ENCODE measurements around the gene TRAPPC1. TPM values are rescaled to one million over a fixed set of nuclear protein-coding genes. Genes with fewer than 3 reads are reported as not detected.
A peak's percentile ranks its signal among the peaks of the same experiment; 100 is the strongest.

The TRAPPC1 gene
- total and polyA plus RNA-seq, 2 of the 8 experiments (the other 6 are each of a cell fraction or from before 2014, with no cell fraction given): 114 to 170 TPM

DNA sequence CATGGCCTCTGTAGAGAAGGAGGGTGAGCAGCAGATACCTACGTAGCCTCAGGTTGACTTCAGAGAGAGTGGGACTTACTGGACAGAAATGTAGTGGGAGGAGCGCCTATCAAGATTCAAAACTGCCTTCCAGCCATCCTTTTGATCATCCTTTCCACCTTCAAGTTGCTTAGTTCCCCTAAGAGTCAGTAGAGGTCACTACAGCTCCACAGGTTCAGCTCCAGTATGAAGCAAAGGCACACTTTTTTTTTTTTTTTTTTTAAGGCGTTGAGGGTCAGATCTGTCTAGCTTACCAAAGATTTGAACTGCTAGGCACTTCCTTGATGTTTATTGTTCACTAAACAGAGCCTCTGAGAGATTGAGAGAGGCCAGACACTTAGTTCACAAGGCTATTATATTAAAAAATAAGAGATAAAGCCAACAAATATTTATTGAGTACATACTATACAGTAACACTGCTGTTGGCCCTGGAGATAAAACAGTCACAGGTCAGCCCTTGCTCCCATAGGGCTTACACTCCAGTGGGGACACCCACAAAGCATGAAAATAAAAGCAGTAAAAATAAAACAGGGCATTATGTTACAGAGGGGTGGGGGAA is 18.7 kb downstream of the TRAPPC1 start:
- no peak overlapping the region for H3K27ac ChIP-seq (ENCODE audit: low read depth, low read length)
- no peak overlapping the region for H2AFZ ChIP-seq (ENCODE audit: low read length)
- WGBS, 2 experiments (ENCODE audit: extremely low coverage in 1 of 2, insufficient coverage in 1 of 2, insufficient read length in 1 of 2, insufficient replicate concordance in 2 of 2, low coverage in 1 of 2, low lambda C conversion rate in 2 of 2, missing lambda C conversion rate in 1 of 2): 34% methylated on average over 3 of the region's 3 CpGs; no CpG with 5 or more reads in 1 of the 2 experiments
- ChIA-PET POLR2A (ENCODE audit: partially characterized antibody) (interaction anchor here (0.6 to 1.8 kb wide), 3 partner anchors 9 to 227 kb away, joined by 3 to 4 read pairs (median 3); no protein-coding TSS in a partner anchor), CTCF (ENCODE audit: partially characterized antibody) (interaction anchor here (1.0 to 6.0 kb wide), 28 partner anchors 10 to 206 kb away, joined by 3 to 57 read pairs (median 6); partner anchors contain the start of genes CNTROB and TRAPPC1)
- H3K9me3 ChIP-seq (ENCODE audit: insufficient read depth in 2 of 2, low read depth in 1 of 2, low read length in 1 of 2): no peaks in the 10 kb centered on the region
- H3K4me2 ChIP-seq (ENCODE audit: insufficient read depth in 1 of 2, low read depth in 2 of 2, low read length in 2 of 2): no peak overlapping the region
- H2BK12ac ChIP-seq (ENCODE audit: low read depth, low read length): no peak overlapping the region
- H3K9ac ChIP-seq (replicated peaks in 1 of 4; ENCODE audit: extremely low read depth in 1 of 4, low read depth in 3 of 4, low read length in 3 of 4): no peak overlapping the region
- no peak overlapping the region for H2AK5ac ChIP-seq (ENCODE audit: low read depth, low read length)
- peaks cover 10 to 24% (median 22%) of the 10 kb centered on the region in 4 experiments for H3K27me3 ChIP-seq (replicated peaks in 1 of 4; ENCODE audit: control insufficient read depth in 3 of 4, extremely low read depth in 1 of 4, insufficient read depth in 3 of 4, low read length in 3 of 4)
- H2BK120ac ChIP-seq (replicated peaks; ENCODE audit: low read depth, low read length): no peak overlapping the region
- peaks cover 7% of the 10 kb centered on the region for H3K23me2 ChIP-seq (ENCODE audit: low read depth, low read length)
- H2BK5ac ChIP-seq (ENCODE audit: low read depth, low read length): no peak overlapping the region
- H3K4me3 ChIP-seq (ENCODE audit: extremely low read depth in 1 of 4, insufficient read depth in 2 of 4, low read depth in 3 of 4, low read length in 4 of 4): no peak overlapping the region
- peaks cover 0 to 2% of the 10 kb centered on the region in 2 experiments for H4K20me1 ChIP-seq (replicated peaks in 1 of 2; ENCODE audit: control insufficient read depth in 1 of 2, insufficient read depth in 2 of 2, low read length in 2 of 2)
- peak; percentile 98 for FAIRE-seq
- H4K8ac ChIP-seq (ENCODE audit: extremely low read depth, insufficient read depth, low read length): no peak overlapping the region
- H3K79me1 ChIP-seq (ENCODE audit: low read depth, low read length): no peaks in the 10 kb centered on the region
- no peak overlapping the region for H4K91ac ChIP-seq (replicated peaks; ENCODE audit: insufficient read length, low read length)
- no peak overlapping the region for H3K4ac ChIP-seq (replicated peaks; ENCODE audit: insufficient read length, low read depth, low read length)
- H3K36me3 ChIP-seq (ENCODE audit: control insufficient read depth in 2 of 4, insufficient read depth in 4 of 4, low read length in 3 of 4): peaks cover 0 to 3% (median 1%) of the 10 kb centered on the region in 4 experiments; a peak in 4 of 8 replicates
- no peak overlapping the region for H2BK20ac ChIP-seq (ENCODE audit: low read length)
- no peak overlapping the region for H2BK15ac ChIP-seq (ENCODE audit: low read length)
- H3K4me1 ChIP-seq (replicated peaks in 1 of 4; ENCODE audit: control insufficient read depth in 3 of 4, insufficient read depth in 4 of 4, low read length in 3 of 4): peaks cover 0 to 6% (median 6%) of the 10 kb centered on the region in 4 experiments; a peak in 5 of 7 replicates
- H3K23ac ChIP-seq (ENCODE audit: insufficient read length): no peak overlapping the region
- no peak overlapping the region for H3K18ac ChIP-seq (ENCODE audit: extremely low read depth, low read length)
- no peaks in the 10 kb centered on the region for H3K79me2 ChIP-seq (ENCODE audit: control insufficient read depth in 1 of 2, insufficient read depth in 2 of 2, low read length in 2 of 2)
- DNase-seq (ENCODE audit: low read depth in 1 of 2, low spot score in 2 of 2): no peak
- no peak overlapping the region for H4K5ac ChIP-seq (ENCODE audit: insufficient read length, low read depth, low read length)
- no peak overlapping the region for H3K56ac ChIP-seq (replicated peaks; ENCODE audit: insufficient read length, low read depth, low read length)
- no peak overlapping the region for H3K14ac ChIP-seq (ENCODE audit: insufficient read length)
- TF ChIP-seq RAD21 (IDR thresholded peaks at IDR 0.05 in 1 of 2, conservative IDR thresholded peaks at IDR 0.05 in 1 of 2; ENCODE audit: low read depth in 2 of 2, low read length in 2 of 2): peak; percentile 94 to 96
- no peak for TF ChIP-seq KDM1A (IDR thresholded peaks at IDR 0.05; ENCODE audit: borderline replicate concordance, low read length)
- TF ChIP-seq EP300 (IDR thresholded peaks at IDR 0.05; ENCODE audit: borderline replicate concordance in 1 of 2, low read depth in 2 of 2, low read length in 2 of 2): no peak
- TF ChIP-seq TBP (IDR thresholded peaks at IDR 0.05; ENCODE audit: low read depth, low read length): no peak
- TF ChIP-seq KDM5A (IDR thresholded peaks at IDR 0.05; ENCODE audit: low read length): no peak
- TF ChIP-seq CTBP2 (IDR thresholded peaks at IDR 0.05; ENCODE audit: borderline replicate concordance, insufficient read depth, insufficient read length, low read length): no peak
- TF ChIP-seq SP4 (IDR thresholded peaks at IDR 0.05; ENCODE audit: low read length): no peak
- TF ChIP-seq JUN (IDR thresholded peaks at IDR 0.05; ENCODE audit: low read depth, low read length): no peak
- TF ChIP-seq SIRT6 (IDR thresholded peaks at IDR 0.05; ENCODE audit: low read length): no peak
- no peak for TF ChIP-seq RXRA (IDR thresholded peaks at IDR 0.05; ENCODE audit: insufficient read depth, low read depth, low read length)
- no peak for TF ChIP-seq POLR2A (IDR thresholded peaks at IDR 0.05; ENCODE audit: control extremely low read depth in 1 of 2, low read depth in 2 of 2, low read length in 2 of 2)
- TF ChIP-seq KDM4A (IDR thresholded peaks at IDR 0.05; ENCODE audit: low read depth, low read length, severe bottlenecking): no peak
